Natural killer cell (primary cell): Measurements from ENCODE around the gene PLXNA4. TPM values are rescaled to one million over a fixed set of nuclear protein-coding genes. Genes with fewer than 3 reads are reported as not detected.

Experiments used
- ATAC-seq, 3 donors: fragments of 150-1000 bp in 2 of 3; fragments of 200-7000 bp in 1 of 3; cut with Tn5 transposase; 1 replicate in 1 of 3; 2 replicates in 2 of 3; pipeline ENCODE4 v1.10.0; 2021; ENCODE audit warnings: mild to moderate bottlenecking in 2 of 3, moderate library complexity in 2 of 3
- DNase-seq, 2 donors: peaks; one replicate each; pipeline versions ENCODE4 v3.0.0 to v3.0.0-alpha.2; 2013 to 2021; ENCODE audit warnings: mixed read lengths in 1 of 2
- H3K27ac ChIP-seq: one replicate; pipeline ENCODE4 v1.5.1; 2013; ENCODE audit warnings: mild to moderate bottlenecking, low read length
- H3K27me3 ChIP-seq: one replicate; pipeline ENCODE4 v1.6.1; 2013; ENCODE audit warnings: low read length; ENCODE audit not compliant: control insufficient read depth, insufficient read depth
- H3K36me3 ChIP-seq: one replicate; pipeline ENCODE4 v1.6.1; 2013; ENCODE audit warnings: low read length; ENCODE audit not compliant: control insufficient read depth, insufficient read depth
- H3K4me1 ChIP-seq: one replicate; pipeline ENCODE4 v1.6.1; 2013; ENCODE audit warnings: low read length; ENCODE audit not compliant: control insufficient read depth, insufficient read depth
- H3K4me3 ChIP-seq: one replicate; pipeline ENCODE4 v1.5.1; 2013; ENCODE audit warnings: low read length
- H3K9me3 ChIP-seq: one replicate; pipeline ENCODE4 v1.6.1; 2013; ENCODE audit warnings: low read length; ENCODE audit not compliant: control insufficient read depth, insufficient read depth
- H3K27ac Mint-ChIP-seq, 2 donors: one replicate each; pipeline ENCODE4 v1.8.0; 2022; ENCODE audit warnings: mild to moderate bottlenecking in 2 of 2, mixed read lengths in 2 of 2, moderate library complexity in 1 of 2
- H3K27me3 Mint-ChIP-seq, 2 donors: one replicate each; pipeline ENCODE4 v1.8.0; 2022; ENCODE audit warnings: low read depth in 2 of 2, mixed read lengths in 2 of 2
- H3K36me3 Mint-ChIP-seq: one replicate; pipeline ENCODE4 v1.8.0; 2022; ENCODE audit warnings: mixed read lengths
- H3K4me1 Mint-ChIP-seq, 2 donors: one replicate each; pipeline ENCODE4 v1.8.0; 2022; ENCODE audit warnings: mixed read lengths in 2 of 2
- H3K4me3 Mint-ChIP-seq: one replicate; pipeline ENCODE4 v1.8.0; 2022; ENCODE audit warnings: mild to moderate bottlenecking, moderate library complexity, mixed read lengths
- H3K9me3 Mint-ChIP-seq, 2 donors: one replicate each; pipeline ENCODE4 v1.8.0; 2022; ENCODE audit warnings: mixed read lengths in 2 of 2
- WGBS: methylation state at CpG from one replicate; pipeline ENCODE4 v1.1.7; 2013; ENCODE audit warnings: missing lambda C conversion rate; ENCODE audit not compliant: insufficient coverage; 5-methylcytosine and 5-hydroxymethylcytosine counted together
- intact Hi-C: fragments of 100-400 bp; cut with micrococcal nuclease; formaldehyde crosslinking; loops from one replicate; pipeline ENCODE4 v1.14.2; 2022
- total RNA-seq, 4 donors: library from RNA; stranded (reverse); fragments of 120-200 nt in 1 of 4; gene quantifications; one replicate each; pipeline versions ENCODE4 v1.2.3 to v1.2.4, GENCODE V29; 2013 to 2022
- TF ChIP-seq, protein P1 (sequence below): fragments of 200-600 bp; IDR thresholded peaks from one replicate; pipeline ENCODE4 v1.8.0; 2022; ENCODE audit warnings: antibody characterized with exemption

PLXNA4 gene
- total RNA-seq, 3 donors from 2014 or later (not counting 1 experiment from before 2014, with no cell fraction given), result 5.1 to 15.3 (median 10.9) TPM

DNA sequence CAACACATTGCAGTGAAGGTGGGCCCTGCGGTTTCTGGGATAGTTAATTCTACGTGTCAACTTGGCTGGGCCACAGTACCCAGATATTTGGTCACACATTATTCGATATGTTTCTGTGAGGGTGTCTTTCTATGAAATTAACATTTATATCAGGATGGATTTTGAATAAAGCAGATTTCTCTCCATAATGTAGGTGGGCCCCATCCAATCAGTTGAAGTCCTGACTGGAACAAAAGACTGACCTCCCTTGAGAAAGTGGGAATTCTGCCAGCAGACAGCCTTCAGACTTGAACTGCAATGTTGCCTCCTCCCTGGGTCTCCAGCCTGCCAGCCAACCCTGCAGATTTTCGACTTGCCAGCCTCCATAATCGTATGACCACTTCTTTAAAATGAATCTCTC lies 420.6 kb downstream of the PLXNA4 start:
- 87% methylated on average over 5 of the region's 5 CpGs for WGBS

DNA sequence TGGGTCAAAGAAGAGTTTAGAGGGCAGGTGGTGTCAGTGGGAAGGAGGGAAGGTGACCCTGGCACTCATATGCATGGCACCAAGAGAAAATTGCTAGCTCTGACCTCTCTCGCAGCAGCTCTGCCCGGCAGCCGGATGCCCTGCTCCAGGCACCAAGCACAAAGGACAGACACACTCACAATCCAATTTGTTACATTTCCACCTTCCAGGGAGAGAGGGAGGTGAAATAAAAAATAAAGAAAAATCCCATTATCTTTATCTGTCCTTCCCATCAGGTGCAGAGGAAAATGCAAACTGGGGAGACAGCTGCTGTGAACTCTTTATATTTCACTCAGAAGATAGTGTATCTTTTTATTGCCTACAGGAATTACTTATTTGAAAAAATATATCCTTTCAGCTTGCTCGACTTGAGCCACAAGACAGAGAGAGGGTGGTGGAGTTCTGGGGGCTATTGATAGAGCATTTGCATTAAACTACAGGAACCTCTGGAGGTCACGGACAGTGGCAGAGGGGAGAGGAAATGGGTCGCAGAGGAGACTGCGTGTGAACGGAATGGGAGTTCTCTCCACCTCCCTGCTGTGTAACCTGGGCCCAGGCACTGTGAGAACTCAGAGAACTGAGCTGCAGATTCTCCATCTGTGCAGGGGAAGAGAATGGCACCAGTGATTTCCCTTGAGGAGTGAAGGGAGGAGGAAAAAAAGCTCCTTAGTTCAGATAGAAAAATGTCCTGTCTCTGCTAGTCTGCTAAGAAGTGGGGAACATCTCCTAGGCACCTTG lies 421.4 kb downstream of the PLXNA4 start:
- no peaks in the 10 kb centered on the region for H3K9me3 Mint-ChIP-seq
- no peaks in the 10 kb centered on the region for H3K36me3 Mint-ChIP-seq
- H3K4me3 Mint-ChIP-seq, result no peak overlapping the region
- no peak overlapping the region for H3K27ac ChIP-seq
- H3K4me1 Mint-ChIP-seq, result no peaks in the 10 kb centered on the region
- H3K9me3 ChIP-seq, result no peaks in the 10 kb centered on the region
- H3K27me3 Mint-ChIP-seq, result peaks cover 0 to 6% of the 10 kb centered on the region in 2 donors
- H3K27ac Mint-ChIP-seq, result no peak overlapping the region
- no peaks in the 10 kb centered on the region for H3K4me1 ChIP-seq
- ATAC-seq (no peak), DNase-seq (no peak)
- H3K4me3 ChIP-seq, result no peak overlapping the region
- H3K36me3 ChIP-seq, result no peaks in the 10 kb centered on the region
- TF ChIP-seq, protein P1, sequence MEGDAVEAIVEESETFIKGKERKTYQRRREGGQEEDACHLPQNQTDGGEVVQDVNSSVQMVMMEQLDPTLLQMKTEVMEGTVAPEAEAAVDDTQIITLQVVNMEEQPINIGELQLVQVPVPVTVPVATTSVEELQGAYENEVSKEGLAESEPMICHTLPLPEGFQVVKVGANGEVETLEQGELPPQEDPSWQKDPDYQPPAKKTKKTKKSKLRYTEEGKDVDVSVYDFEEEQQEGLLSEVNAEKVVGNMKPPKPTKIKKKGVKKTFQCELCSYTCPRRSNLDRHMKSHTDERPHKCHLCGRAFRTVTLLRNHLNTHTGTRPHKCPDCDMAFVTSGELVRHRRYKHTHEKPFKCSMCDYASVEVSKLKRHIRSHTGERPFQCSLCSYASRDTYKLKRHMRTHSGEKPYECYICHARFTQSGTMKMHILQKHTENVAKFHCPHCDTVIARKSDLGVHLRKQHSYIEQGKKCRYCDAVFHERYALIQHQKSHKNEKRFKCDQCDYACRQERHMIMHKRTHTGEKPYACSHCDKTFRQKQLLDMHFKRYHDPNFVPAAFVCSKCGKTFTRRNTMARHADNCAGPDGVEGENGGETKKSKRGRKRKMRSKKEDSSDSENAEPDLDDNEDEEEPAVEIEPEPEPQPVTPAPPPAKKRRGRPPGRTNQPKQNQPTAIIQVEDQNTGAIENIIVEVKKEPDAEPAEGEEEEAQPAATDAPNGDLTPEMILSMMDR, result no peak
- H3K27me3 ChIP-seq, result no peaks in the 10 kb centered on the region
- 27% methylated on average over 6 of the region's 8 CpGs for WGBS
- intact Hi-C loops, result no loop called here

More for the DNA sequence above, 420.6 kb downstream of the PLXNA4 start:
- no peak overlapping the region for H3K4me3 ChIP-seq
- H3K36me3 ChIP-seq, result no peaks in the 10 kb centered on the region
- H3K4me3 Mint-ChIP-seq, result no peak overlapping the region
- no peak overlapping the region for H3K27ac ChIP-seq
- TF ChIP-seq, protein P1, result no peak
- no peaks in the 10 kb centered on the region for H3K9me3 Mint-ChIP-seq
- no peak for ATAC-seq
- H3K4me1 Mint-ChIP-seq, result no peaks in the 10 kb centered on the region
- no peaks in the 10 kb centered on the region for H3K36me3 Mint-ChIP-seq
- no peaks in the 10 kb centered on the region for H3K9me3 ChIP-seq
- DNase-seq, result no peak
- no peaks in the 10 kb centered on the region for H3K27me3 ChIP-seq
- intact Hi-C loops, result no loop called here
- no peaks in the 10 kb centered on the region for H3K4me1 ChIP-seq
- H3K27ac Mint-ChIP-seq, result no peak overlapping the region
- peaks cover 0 to 6% of the 10 kb centered on the region in 2 donors for H3K27me3 Mint-ChIP-seq

DNA sequence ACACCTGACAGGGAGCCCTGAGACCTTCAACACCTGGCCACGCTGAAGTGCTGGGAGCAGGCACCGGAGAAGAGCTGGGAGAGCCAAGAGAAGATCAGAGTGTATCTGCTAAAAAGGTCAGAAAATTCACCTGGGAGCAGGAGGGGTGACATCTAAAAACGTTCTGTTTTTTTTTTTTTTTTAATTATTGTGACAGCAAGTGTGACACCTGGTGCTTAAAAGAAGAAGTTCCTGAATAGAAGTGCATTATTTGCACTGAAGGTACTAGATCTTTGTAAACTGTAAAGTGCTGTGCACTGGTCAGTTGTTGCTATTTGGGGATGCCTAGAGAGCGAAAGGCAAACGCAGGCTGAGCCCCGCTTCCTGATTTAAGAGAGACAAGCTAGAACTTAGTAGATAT lies 422.0 kb downstream of the PLXNA4 start:
- Mint-ChIP-seq H3K4me1 (no peaks in the 10 kb centered on the region), H3K9me3 (no peaks in the 10 kb centered on the region), H3K27me3 (peaks cover 0 to 6% of the 10 kb centered on the region in 2 donors), H3K27ac (no peak overlapping the region), H3K4me3 (no peak overlapping the region), H3K36me3 (no peaks in the 10 kb centered on the region)
- no peak overlapping the region for H3K4me3 ChIP-seq
- H3K4me1 ChIP-seq, result no peaks in the 10 kb centered on the region
- intact Hi-C loops, result no loop called here
- ATAC-seq (no peak), DNase-seq (no peak)
- no peaks in the 10 kb centered on the region for H3K36me3 ChIP-seq
- 66% methylated on average over 6 of the region's 6 CpGs for WGBS
- H3K9me3 ChIP-seq, result no peaks in the 10 kb centered on the region
- no peak overlapping the region for H3K27ac ChIP-seq
- no peaks in the 10 kb centered on the region for H3K27me3 ChIP-seq
- TF ChIP-seq, protein P1, result no peak
